Kasumi-1 (cell line): ENCODE measurements around the gene EDEM3.
"Not testable (repeated sequence)": the region's sequence is repeated elsewhere in the genome, so short reads cannot be mapped to it uniquely, and the experiment has no call there.

ENCODE experiments used
- DNase-seq, 2 experiments: peaks; one replicate each; lab custom pipeline; 2025; lab: John Stamatoyannopoulos, UW

Gene EDEM3

GRCh38 chr1:184754476-184755225 lies at the start of gene EDEM3:
Gene EDEM3, minus strand, starts transcription at chr1:184754858. Its CDS starts 212 bp downstream, at chr1:184754646.
- peak; percentile 99 for DNase-seq

- no peak for DNase-seq
Measured at GRCh38 chr1:184804220-184804619, 49.6 kb upstream of the EDEM3 start.

GRCh38 chr1:184803180-184803492 lies 48.5 kb upstream of the EDEM3 start:
- no peak for DNase-seq

- DNase-seq = no peak
Measured at GRCh38 chr1:184802354-184803179, 47.9 kb upstream of the EDEM3 start.

GRCh38 chr1:184801503-184801902 lies 46.8 kb upstream of the EDEM3 start:
- DNase-seq = no peak

GRCh38 chr1:184800876-184801275 lies 46.2 kb upstream of the EDEM3 start:
- DNase-seq = no peak

- no peak for DNase-seq
Measured at GRCh38 chr1:184793967-184794366, 39.3 kb upstream of the EDEM3 start.

- peak; percentile 98 to 99 for DNase-seq
Measured at GRCh38 chr1:184792450-184792969, 37.9 kb upstream of the EDEM3 start.

- no peak for DNase-seq
Measured at GRCh38 chr1:184791550-184791900, 36.9 kb upstream of the EDEM3 start.

GRCh38 chr1:184790642-184791549 lies 36.2 kb upstream of the EDEM3 start:
- DNase-seq = no peak

GRCh38 chr1:184789884-184790283 lies 35.2 kb upstream of the EDEM3 start:
- no peak for DNase-seq

- no peak for DNase-seq
Measured at GRCh38 chr1:184788970-184789369, 34.3 kb upstream of the EDEM3 start.

GRCh38 chr1:184785529-184785928 lies 30.9 kb upstream of the EDEM3 start:
- DNase-seq = no peak

- not testable (repeated sequence) for DNase-seq
Measured at GRCh38 chr1:184783723-184784122, 29.1 kb upstream of the EDEM3 start.

- no peak for DNase-seq
Measured at GRCh38 chr1:184781941-184782340, 27.3 kb upstream of the EDEM3 start.

- no peak for DNase-seq
Measured at GRCh38 chr1:184775885-184776284, 21.2 kb upstream of the EDEM3 start.

- DNase-seq = no peak
Measured at GRCh38 chr1:184775329-184775728, 20.7 kb upstream of the EDEM3 start.

- no peak for DNase-seq
Measured at GRCh38 chr1:184773762-184774320, 19.2 kb upstream of the EDEM3 start.

- DNase-seq = no peak
Measured at GRCh38 chr1:184771190-184771691, 16.6 kb upstream of the EDEM3 start.

GRCh38 chr1:184770181-184770979 lies 15.7 kb upstream of the EDEM3 start:
- DNase-seq = no peak

GRCh38 chr1:184769241-184769640 lies 14.6 kb upstream of the EDEM3 start:
- no peak for DNase-seq
